Smooth muscle cell (in vitro differentiated cells): ENCODE measurements around the gene CTNNA3. TPM values are rescaled to one million over a fixed set of nuclear protein-coding genes. Genes with fewer than 3 reads are reported as not detected.

Experiments used
- DNase-seq: peaks from one replicate; lab custom pipeline; 2025; ENCODE audit not compliant: unreplicated experiment; lab: John Stamatoyannopoulos, UW
- H2AFZ ChIP-seq: fragments of 200-600 bp; sonication (generic); 2 replicates; pipeline ENCODE4 v1.6.0; 2016; ENCODE audit warnings: antibody characterized with exemption, low read depth, mild to moderate bottlenecking
- H3F3A ChIP-seq: fragments of 200-600 bp; sonication (generic); 2 replicates; pipeline ENCODE4 v1.6.0; 2017; ENCODE audit warnings: antibody characterized with exemption, low read depth
- H3K27ac ChIP-seq: fragments of 200-600 bp; sonication (generic); 2 replicates; pipeline ENCODE4 v1.5.1; 2016; ENCODE audit warnings: low read depth, mild to moderate bottlenecking
- H3K27me3 ChIP-seq: fragments of 200-600 bp; sonication (generic); 2 replicates; pipeline ENCODE4 v1.6.1; 2016; ENCODE audit warnings: low read depth, mild to moderate bottlenecking
- H3K36me3 ChIP-seq: fragments of 200-600 bp; sonication (generic); 2 replicates; pipeline ENCODE4 v1.5.1; 2016; ENCODE audit warnings: low read depth
- H3K4me1 ChIP-seq: fragments of 200-600 bp; sonication (generic); 2 replicates; pipeline ENCODE4 v1.5.1; 2016; ENCODE audit warnings: low read depth
- H3K4me2 ChIP-seq: fragments of 200-600 bp; sonication (generic); 2 replicates; pipeline ENCODE4 v1.6.0; 2016; ENCODE audit warnings: mild to moderate bottlenecking
- H3K4me3 ChIP-seq: fragments of 200-600 bp; sonication (generic); 2 replicates; pipeline ENCODE4 v1.5.1; 2016; ENCODE audit warnings: mild to moderate bottlenecking
- H3K79me2 ChIP-seq: fragments of 200-600 bp; sonication (generic); 2 replicates; pipeline ENCODE4 v1.6.0; 2016; ENCODE audit warnings: low read depth, mild to moderate bottlenecking
- H3K9ac ChIP-seq: fragments of 200-600 bp; sonication (generic); 2 replicates; pipeline ENCODE4 v1.6.0; 2016; ENCODE audit warnings: low read depth
- H3K9me3 ChIP-seq: fragments of 200-600 bp; sonication (generic); replicated peaks from 2 replicates; pipeline ENCODE4 v1.5.1; 2016; ENCODE audit warnings: low read depth
- H4K20me1 ChIP-seq: fragments of 200-600 bp; sonication (generic); 2 replicates; pipeline ENCODE4 v1.6.0; 2016; ENCODE audit warnings: low read depth
- WGBS: methylation state at CpG from one replicate; pipeline ENCODE4 v1.1.7; 2016; ENCODE audit warnings: low lambda C conversion rate; 5-methylcytosine and 5-hydroxymethylcytosine counted together
- polyA plus RNA-seq: library from polyadenylated mRNA; unstranded; fragments of >200 nt; fragmentation: Nextera tagmentation; extraction: Ambion mirVana; gene quantifications from 2 replicates; pipeline ENCODE4 v1.2.1, GENCODE V29; 2016
- total RNA-seq: library from RNA; depleted of rRNA; stranded (reverse); fragments of >200 nt; gene quantifications from 2 replicates; pipeline ENCODE4 v1.2.3, GENCODE V29; 2014
- TF ChIP-seq, protein P1 (sequence below): fragments of 200-600 bp; sonication (generic); IDR thresholded peaks from 2 replicates; pipeline ENCODE4 v1.5.1; 2017; ENCODE audit warnings: borderline replicate concordance, mild to moderate bottlenecking, antibody characterized with exemption; ENCODE audit not compliant: insufficient read depth, poor library complexity, severe bottlenecking

CTNNA3 gene
- total and polyA plus RNA-seq, 2 experiments from 2014 or later = 1.3 TPM; not detected in 1

DNA sequence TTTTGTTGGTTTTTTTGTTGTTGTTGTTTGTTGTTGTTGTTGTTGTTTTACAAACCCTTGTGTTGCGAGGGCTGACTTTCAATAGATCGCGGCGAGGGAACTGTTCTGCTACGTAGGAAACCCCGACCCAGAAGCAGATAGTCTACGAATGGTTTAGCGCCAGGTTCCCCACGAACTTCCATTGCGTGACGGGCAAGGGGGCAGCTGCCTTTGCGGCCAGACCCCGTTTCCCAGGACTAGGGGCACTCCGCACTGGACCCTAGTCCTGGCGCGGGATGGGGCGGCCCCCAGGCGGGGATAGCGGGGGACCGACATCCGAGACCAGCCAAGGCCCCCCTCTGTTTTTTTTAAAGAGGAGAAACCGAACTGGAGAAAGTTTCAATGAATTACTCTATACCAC lies 650.6 kb downstream of the CTNNA3 start:
- no peaks in the 10 kb centered on the region for H3K27me3 ChIP-seq
- TF ChIP-seq, protein P1, sequence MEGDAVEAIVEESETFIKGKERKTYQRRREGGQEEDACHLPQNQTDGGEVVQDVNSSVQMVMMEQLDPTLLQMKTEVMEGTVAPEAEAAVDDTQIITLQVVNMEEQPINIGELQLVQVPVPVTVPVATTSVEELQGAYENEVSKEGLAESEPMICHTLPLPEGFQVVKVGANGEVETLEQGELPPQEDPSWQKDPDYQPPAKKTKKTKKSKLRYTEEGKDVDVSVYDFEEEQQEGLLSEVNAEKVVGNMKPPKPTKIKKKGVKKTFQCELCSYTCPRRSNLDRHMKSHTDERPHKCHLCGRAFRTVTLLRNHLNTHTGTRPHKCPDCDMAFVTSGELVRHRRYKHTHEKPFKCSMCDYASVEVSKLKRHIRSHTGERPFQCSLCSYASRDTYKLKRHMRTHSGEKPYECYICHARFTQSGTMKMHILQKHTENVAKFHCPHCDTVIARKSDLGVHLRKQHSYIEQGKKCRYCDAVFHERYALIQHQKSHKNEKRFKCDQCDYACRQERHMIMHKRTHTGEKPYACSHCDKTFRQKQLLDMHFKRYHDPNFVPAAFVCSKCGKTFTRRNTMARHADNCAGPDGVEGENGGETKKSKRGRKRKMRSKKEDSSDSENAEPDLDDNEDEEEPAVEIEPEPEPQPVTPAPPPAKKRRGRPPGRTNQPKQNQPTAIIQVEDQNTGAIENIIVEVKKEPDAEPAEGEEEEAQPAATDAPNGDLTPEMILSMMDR = no peak
- no peaks in the 10 kb centered on the region for H3K79me2 ChIP-seq
- H3F3A ChIP-seq = no peaks in the 10 kb centered on the region
- H3K4me3 ChIP-seq = no peak overlapping the region
- H2AFZ ChIP-seq = no peak overlapping the region
- H3K27ac ChIP-seq = no peak overlapping the region
- 98% methylated on average over 22 of the region's 22 CpGs for WGBS
- no peaks in the 10 kb centered on the region for H4K20me1 ChIP-seq
- no peaks in the 10 kb centered on the region for H3K4me1 ChIP-seq
- no peak overlapping the region for H3K4me2 ChIP-seq
- no peak for DNase-seq
- H3K36me3 ChIP-seq = no peaks in the 10 kb centered on the region
- no peaks in the 10 kb centered on the region for H3K9me3 ChIP-seq
- no peak overlapping the region for H3K9ac ChIP-seq

DNA sequence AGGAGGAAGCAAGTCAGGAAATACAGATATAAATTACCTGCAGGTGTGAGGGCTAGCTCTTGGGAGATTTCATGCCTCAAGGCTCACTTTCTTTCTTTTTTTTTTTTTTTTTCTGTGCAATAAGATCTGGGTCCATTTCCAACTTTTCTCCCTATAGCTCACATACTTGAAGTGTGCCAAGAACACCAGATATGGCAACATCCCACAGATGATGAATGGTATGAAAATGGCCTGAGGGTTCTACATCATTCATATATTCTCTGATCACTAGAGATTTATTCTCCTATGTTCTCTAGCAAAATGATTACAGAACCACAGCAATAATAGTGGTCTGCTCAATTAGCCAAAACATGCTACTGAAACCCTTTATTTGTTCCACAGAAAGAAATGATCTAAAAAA lies 653.0 kb downstream of the CTNNA3 start:
- Histone ChIP-seq H3K9ac (no peak overlapping the region), H3K4me3 (no peak overlapping the region), H4K20me1 (no peaks in the 10 kb centered on the region), H2AFZ (no peak overlapping the region), H3K4me1 (no peaks in the 10 kb centered on the region), H3K27ac (no peak overlapping the region), H3K4me2 (no peak overlapping the region), H3K9me3 (no peaks in the 10 kb centered on the region), H3K36me3 (no peaks in the 10 kb centered on the region), H3K79me2 (no peaks in the 10 kb centered on the region), H3K27me3 (no peaks in the 10 kb centered on the region), H3F3A (no peaks in the 10 kb centered on the region)
- DNase-seq = no peak
- TF ChIP-seq, protein P1 = no peak

DNA sequence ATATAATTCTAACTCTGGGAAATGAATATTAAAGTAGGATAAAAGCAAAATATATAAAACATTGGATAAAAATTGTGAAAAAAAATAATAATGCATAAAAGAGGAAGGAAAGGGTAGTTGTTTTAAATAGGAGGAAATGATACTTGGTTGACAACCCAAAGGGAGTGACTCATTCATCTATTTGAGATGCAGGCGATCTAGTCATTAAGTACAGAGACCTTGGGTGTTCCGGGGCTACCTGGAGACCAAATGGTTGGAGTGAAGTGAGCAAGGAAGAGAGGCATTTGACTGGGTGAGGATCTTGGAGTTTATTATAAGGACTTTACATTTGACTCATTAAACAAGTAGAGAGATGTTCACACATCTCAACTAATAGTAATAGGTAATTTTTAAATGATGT lies 659.2 kb downstream of the CTNNA3 start:
- H3K79me2 ChIP-seq = no peaks in the 10 kb centered on the region
- H3K27me3 ChIP-seq = no peaks in the 10 kb centered on the region
- H3K4me2 ChIP-seq = no peak overlapping the region
- H3K27ac ChIP-seq = no peak overlapping the region
- no peaks in the 10 kb centered on the region for H3K4me1 ChIP-seq
- no peaks in the 10 kb centered on the region for H3K36me3 ChIP-seq
- TF ChIP-seq, protein P1 = no peak
- H3K9ac ChIP-seq = no peak overlapping the region
- no peaks in the 10 kb centered on the region for H4K20me1 ChIP-seq
- H3F3A ChIP-seq = no peaks in the 10 kb centered on the region
- H3K4me3 ChIP-seq = no peak overlapping the region
- DNase-seq = no peak
- no peak overlapping the region for H2AFZ ChIP-seq
- WGBS = 62% methylated on average over 2 of the region's 2 CpGs
- H3K9me3 ChIP-seq = no peaks in the 10 kb centered on the region

DNA sequence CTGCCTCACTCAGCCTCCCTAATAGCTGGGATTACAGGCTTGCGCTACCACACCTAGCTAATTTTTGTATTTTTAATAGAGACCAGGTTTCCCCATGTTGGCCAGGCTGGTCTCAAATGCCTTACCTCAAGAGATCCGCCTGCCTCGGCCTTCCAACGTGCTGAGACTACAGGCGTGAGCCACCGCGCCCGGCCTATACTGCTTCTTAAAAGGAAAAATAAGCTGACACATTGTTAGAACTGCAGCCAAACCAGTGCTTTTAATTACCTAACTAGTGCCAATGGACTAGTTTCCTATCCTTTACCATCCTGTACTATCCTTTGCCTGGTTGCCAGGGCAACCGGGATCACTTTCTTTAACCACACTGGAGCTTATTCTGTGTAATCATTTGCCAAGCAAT lies 662.1 kb downstream of the CTNNA3 start:
- WGBS = 97% methylated on average over 9 of the region's 9 CpGs
- TF ChIP-seq, protein P1 = no peak
- no peak overlapping the region for H3K9ac ChIP-seq
- H3K79me2 ChIP-seq = no peaks in the 10 kb centered on the region
- H3K9me3 ChIP-seq = no peaks in the 10 kb centered on the region
- no peaks in the 10 kb centered on the region for H3K4me1 ChIP-seq
- H4K20me1 ChIP-seq = no peaks in the 10 kb centered on the region
- H3K27me3 ChIP-seq = no peaks in the 10 kb centered on the region
- no peak overlapping the region for H3K4me3 ChIP-seq
- H2AFZ ChIP-seq = no peak overlapping the region
- no peak for DNase-seq
- no peak overlapping the region for H3K4me2 ChIP-seq
- no peak overlapping the region for H3K27ac ChIP-seq
- H3K36me3 ChIP-seq = no peaks in the 10 kb centered on the region
- no peaks in the 10 kb centered on the region for H3F3A ChIP-seq
